Left ventricle myocardium inferior (tissue), 1 donor: Measurements from ENCODE around the gene ALDH1B1. TPM values are rescaled to one million over a fixed set of nuclear protein-coding genes. Genes with fewer than 3 reads are reported as not detected.
"Not testable (repeated sequence)": the region's sequence is repeated elsewhere in the genome, so short reads cannot be mapped to it uniquely, and the experiment has no call there.

Experiments used
- DNase-seq: peaks from one replicate; pipeline ENCODE4 v3.0.0-alpha.2; 2020
- H3K27ac ChIP-seq: fragments of 200-600 bp; replicated peaks from 2 replicates; pipeline ENCODE4 v1.8.0; 2021
- H3K27me3 ChIP-seq: fragments of 200-600 bp; 2 replicates; pipeline ENCODE4 v1.8.0; 2021; ENCODE audit warnings: low read depth
- H3K36me3 ChIP-seq: fragments of 200-600 bp; 2 replicates; pipeline ENCODE4 v1.8.0; 2021
- H3K4me1 ChIP-seq: fragments of 200-600 bp; 2 replicates; pipeline ENCODE4 v1.8.0; 2021
- H3K4me3 ChIP-seq: fragments of 200-600 bp; 2 replicates; pipeline ENCODE4 v1.8.0; 2021; ENCODE audit warnings: mild to moderate bottlenecking, moderate library complexity
- H3K9me3 ChIP-seq: fragments of 200-600 bp; replicated peaks from 2 replicates; pipeline ENCODE4 v1.8.0; 2021
- CTCF ChIP-seq: fragments of 200-600 bp; IDR thresholded peaks from 2 replicates; pipeline ENCODE4 v1.8.0; 2021; ENCODE audit warnings: antibody characterized with exemption, mild to moderate bottlenecking, borderline replicate concordance
- intact Hi-C: fragments of 100-400 bp; cut with micrococcal nuclease; formaldehyde crosslinking; loops from one replicate; pipeline ENCODE4 v1.11.0; 2022
- total RNA-seq: library from RNA; stranded (reverse); fragmentation: NEBNext Ultra II Directional; extraction: Animal tissue kit (Norgen Biotek cat#: 25700); gene quantifications from one replicate; pipeline ENCODE4 v1.2.1, GENCODE V29; 2021
- donor health status: DM: no; HTN: yes; CAD: no; lungs with severe emphysema.

Gene ALDH1B1
- total RNA-seq, 1 donor from 2014 or later = 21.6 TPM

- Histone ChIP-seq H3K4me3 (no peak overlapping the region), H3K27ac (no peak overlapping the region), H3K9me3 (no peaks in the 10 kb centered on the region), H3K4me1 (no peaks in the 10 kb centered on the region), H3K27me3 (peaks cover 27% of the 10 kb centered on the region), H3K36me3 (no peaks in the 10 kb centered on the region)
- intact Hi-C loops = no loop called here
- TF ChIP-seq CTCF = no peak
- DNase-seq = no peak
These were observed 19.5 kb upstream of the ALDH1B1 start for GRCh38 chr9:38372762-38373619.

DNA sequence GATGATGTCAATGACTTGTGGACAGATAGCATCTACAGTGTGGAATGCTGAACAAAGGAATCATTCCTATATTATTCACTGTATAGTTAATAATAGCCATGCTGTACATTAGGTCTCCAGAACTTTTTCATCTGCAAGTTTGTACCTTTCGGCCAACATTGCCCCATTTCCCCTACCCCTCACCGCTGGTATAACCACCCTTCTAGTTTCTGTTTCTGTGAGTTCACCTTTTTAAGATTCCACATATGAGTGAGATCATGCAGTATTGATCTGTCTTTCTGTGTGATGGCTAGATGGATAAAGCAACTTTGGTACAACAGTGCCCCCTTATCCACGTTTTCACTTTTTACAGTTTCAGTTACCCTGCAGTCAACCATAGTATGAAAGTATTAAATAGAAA lies 18.8 kb upstream of the ALDH1B1 start:
- no peak for DNase-seq
- Histone ChIP-seq H3K36me3 (no peaks in the 10 kb centered on the region), H3K9me3 (no peaks in the 10 kb centered on the region), H3K27ac (no peak overlapping the region), H3K4me1 (no peaks in the 10 kb centered on the region), H3K27me3 (peaks cover 27% of the 10 kb centered on the region), H3K4me3 (no peak overlapping the region)
- TF ChIP-seq CTCF = no peak
- intact Hi-C loops = no loop called here

GRCh38 chr9:38374847-38375571 lies 17.5 kb upstream of the ALDH1B1 start:
- Histone ChIP-seq H3K36me3 (no peaks in the 10 kb centered on the region), H3K4me3 (no peak overlapping the region), H3K4me1 (no peaks in the 10 kb centered on the region), H3K9me3 (no peaks in the 10 kb centered on the region), H3K27ac (no peak overlapping the region), H3K27me3 (peaks cover 15% of the 10 kb centered on the region)
- no peak for TF ChIP-seq CTCF
- DNase-seq = no peak
- intact Hi-C loops = no loop called here

- Histone ChIP-seq H3K27me3 (peaks cover 10% of the 10 kb centered on the region), H3K9me3 (no peaks in the 10 kb centered on the region), H3K36me3 (no peaks in the 10 kb centered on the region), H3K4me1 (peaks cover 1% of the 10 kb centered on the region), H3K4me3 (no peak overlapping the region), H3K27ac (no peak overlapping the region)
- intact Hi-C loops = no loop called here
- DNase-seq = no peak
- TF ChIP-seq CTCF = no peak
These were observed 16.9 kb upstream of the ALDH1B1 start for GRCh38 chr9:38375572-38375963.

- no peak for TF ChIP-seq CTCF
- Histone ChIP-seq H3K9me3 (no peaks in the 10 kb centered on the region), H3K4me1 (peaks cover 7% of the 10 kb centered on the region), H3K36me3 (no peaks in the 10 kb centered on the region), H3K4me3 (no peak overlapping the region), H3K27ac (no peak overlapping the region), H3K27me3 (peaks cover 4% of the 10 kb centered on the region)
- no peak for DNase-seq
- intact Hi-C loops = no loop called here
These were observed 16.4 kb upstream of the ALDH1B1 start for GRCh38 chr9:38376021-38376670.

- H3K27me3 ChIP-seq, intact Hi-C loops, DNase-seq, H3K36me3 ChIP-seq, H3K27ac ChIP-seq, H3K4me3 ChIP-seq, H3K9me3 ChIP-seq: not testable (repeated sequence)
- peaks cover 11% of the 10 kb centered on the region for H3K4me1 ChIP-seq
These were observed 15.0 kb upstream of the ALDH1B1 start for GRCh38 chr9:38377336-38378083.
